H9 (cell line): ENCODE results near the gene PEX14. TPM values are rescaled to one million over a fixed set of nuclear protein-coding genes. Genes with fewer than 3 reads are reported as not detected.

Experiments used
- DNase-seq: peaks from one replicate; pipeline ENCODE4 v3.0.0-alpha.2; 2017
- H2AFZ ChIP-seq: one replicate; pipeline ENCODE4 v1.6.1; 2013; ENCODE audit warnings: mild to moderate bottlenecking, low read length, control low read depth, moderate library complexity
- H2AK5ac ChIP-seq: 2 replicates; pipeline ENCODE4 v1.6.1; 2013; ENCODE audit warnings: low read length, control low read depth, mixed read lengths; ENCODE audit not compliant: insufficient read length
- H2BK120ac ChIP-seq: one replicate; pipeline ENCODE4 v1.6.1; 2013; ENCODE audit warnings: low read depth, mild to moderate bottlenecking, low read length, control low read depth, inconsistent platforms; ENCODE audit not compliant: poor library complexity, severe bottlenecking
- H2BK12ac ChIP-seq: 2 replicates; pipeline ENCODE4 v1.6.1; 2013; ENCODE audit warnings: low read length, control low read depth, mixed read lengths, low read depth; ENCODE audit not compliant: insufficient read length
- H2BK15ac ChIP-seq: 2 replicates; pipeline ENCODE4 v1.6.1; 2013; ENCODE audit warnings: low read depth, low read length, control low read depth
- H2BK20ac ChIP-seq: one replicate; pipeline ENCODE4 v1.6.1; 2013; ENCODE audit warnings: low read depth, mild to moderate bottlenecking, low read length, control low read depth, inconsistent platforms; ENCODE audit not compliant: poor library complexity, severe bottlenecking
- H2BK5ac ChIP-seq: 2 replicates; pipeline ENCODE4 v1.6.1; 2013; ENCODE audit warnings: low read length, control low read depth, mixed read lengths; ENCODE audit not compliant: insufficient read length
- H3K14ac ChIP-seq: 2 replicates; pipeline ENCODE4 v1.6.1; 2013; ENCODE audit warnings: low read length, control low read depth; ENCODE audit not compliant: insufficient read depth
- H3K18ac ChIP-seq: 2 replicates; pipeline ENCODE4 v1.6.1; 2013; ENCODE audit warnings: low read depth, mild to moderate bottlenecking, mixed read lengths, low read length, control low read depth; ENCODE audit not compliant: insufficient read length
- H3K23ac ChIP-seq: 2 replicates; pipeline ENCODE4 v1.6.1; 2013; ENCODE audit warnings: low read length, control low read depth, mixed read lengths, low read depth; ENCODE audit not compliant: insufficient read length
- H3K23me2 ChIP-seq: 2 replicates; pipeline ENCODE4 v1.6.1; 2013; ENCODE audit warnings: low read depth, mild to moderate bottlenecking, mixed read lengths, low read length, control low read depth; ENCODE audit not compliant: insufficient read length, poor library complexity, severe bottlenecking
- H3K27ac ChIP-seq: 2 replicates; pipeline ENCODE4 v1.5.1; 2013; ENCODE audit warnings: low read length, control low read depth, mixed read lengths, low read depth; ENCODE audit not compliant: insufficient read length
- H3K27me3 ChIP-seq: 2 replicates; pipeline ENCODE4 v1.6.1; 2013; ENCODE audit warnings: low read length, control low read depth, inconsistent platforms; ENCODE audit not compliant: insufficient read depth
- H3K4ac ChIP-seq: 2 replicates; pipeline ENCODE4 v1.6.1; 2013; ENCODE audit warnings: low read depth, mild to moderate bottlenecking, control low read depth, inconsistent platforms, low read length, moderate library complexity
- H3K4me1 ChIP-seq: 2 replicates; pipeline ENCODE4 v1.6.1; 2013; ENCODE audit warnings: low read length, control low read depth, inconsistent platforms; ENCODE audit not compliant: insufficient read depth
- H3K4me2 ChIP-seq: 2 replicates; pipeline ENCODE4 v1.6.1; 2013; ENCODE audit warnings: low read length, control low read depth, mixed read lengths; ENCODE audit not compliant: insufficient read length, insufficient read depth
- H3K56ac ChIP-seq: 2 replicates; pipeline ENCODE4 v1.6.1; 2013; ENCODE audit warnings: low read depth, mild to moderate bottlenecking, mixed read lengths, low read length, control low read depth; ENCODE audit not compliant: insufficient read length
- H3K79me1 ChIP-seq: 2 replicates; pipeline ENCODE4 v1.6.1; 2013; ENCODE audit warnings: low read depth, mild to moderate bottlenecking, moderate library complexity, low read length, control low read depth, inconsistent platforms; ENCODE audit not compliant: insufficient read depth, poor library complexity, severe bottlenecking
- H3K79me2 ChIP-seq: 2 replicates; pipeline ENCODE4 v1.6.1; 2013; ENCODE audit warnings: low read length, control low read depth, inconsistent platforms; ENCODE audit not compliant: insufficient read depth
- H3K9ac ChIP-seq: 2 replicates; pipeline ENCODE4 v1.6.1; 2013; ENCODE audit warnings: low read length, control low read depth, mixed read lengths; ENCODE audit not compliant: insufficient read length; ENCODE audit errors: extremely low read depth
- H3K9me3 ChIP-seq: one replicate; pipeline ENCODE4 v1.6.1; 2013; ENCODE audit warnings: low read depth, low read length, inconsistent platforms; ENCODE audit not compliant: control insufficient read depth
- H3T11ph ChIP-seq: one replicate; pipeline ENCODE4 v1.6.1; 2013; ENCODE audit warnings: mild to moderate bottlenecking, low read length, control low read depth, inconsistent platforms
- H4K20me1 ChIP-seq: one replicate; pipeline ENCODE4 v1.6.1; 2013; ENCODE audit not compliant: control insufficient read depth, insufficient read length, insufficient read depth
- H4K5ac ChIP-seq: 2 replicates; pipeline ENCODE4 v1.6.1; 2013; ENCODE audit warnings: low read depth, mild to moderate bottlenecking, mixed read lengths, low read length, control low read depth; ENCODE audit not compliant: insufficient read length
- H4K8ac ChIP-seq: replicated peaks from 2 replicates; pipeline ENCODE4 v1.6.1; 2013; ENCODE audit warnings: low read length, control low read depth, mixed read lengths, low read depth; ENCODE audit not compliant: insufficient read length
- H4K91ac ChIP-seq: 2 replicates; pipeline ENCODE4 v1.6.1; 2013; ENCODE audit warnings: low read depth, mild to moderate bottlenecking, moderate library complexity, mixed read lengths, low read length, control low read depth; ENCODE audit not compliant: insufficient read length
- H3K27ac Mint-ChIP-seq, 3 experiments: 2 replicates in 2 of 3; 3 replicates in 1 of 3; pipeline ENCODE4 v1.8.0; 2020 to 2021; ENCODE audit warnings: mixed read lengths in 3 of 3, mild to moderate bottlenecking in 1 of 3, moderate library complexity in 1 of 3
- H3K27me3 Mint-ChIP-seq: 2 replicates; pipeline ENCODE4 v1.8.0; 2021; ENCODE audit warnings: low read depth, mild to moderate bottlenecking, moderate library complexity, mixed read lengths
- H3K36me3 Mint-ChIP-seq, 3 experiments: 2 replicates in 2 of 3; 3 replicates in 1 of 3; pipeline ENCODE4 v1.8.0; 2020 to 2021; ENCODE audit warnings: low read depth in 3 of 3, mixed read lengths in 3 of 3; ENCODE audit not compliant: insufficient read depth in 1 of 3
- H3K4me1 Mint-ChIP-seq, 2 experiments: 2 replicates each; pipeline ENCODE4 v1.8.0; 2020; ENCODE audit warnings: mixed read lengths in 2 of 2
- H3K4me3 Mint-ChIP-seq, 2 experiments: 2 replicates in 1 of 2; 3 replicates in 1 of 2; pipeline ENCODE4 v1.8.0; 2020 to 2021; ENCODE audit warnings: mild to moderate bottlenecking in 2 of 2, mixed read lengths in 2 of 2, moderate library complexity in 1 of 2
- H3K9me3 Mint-ChIP-seq, 2 experiments: 2 replicates in 1 of 2; 3 replicates in 1 of 2; pipeline ENCODE4 v1.8.0; 2020; ENCODE audit warnings: mild to moderate bottlenecking in 2 of 2, mixed read lengths in 2 of 2, moderate library complexity in 1 of 2
- CTCF ChIP-seq: fragments of 200-600 bp; sonication (generic); conservative IDR thresholded peaks from 3 replicates; pipeline ENCODE4 v1.8.0; 2021; ENCODE audit warnings: antibody characterized with exemption, mild to moderate bottlenecking
- WGBS: extraction: QIAGEN DNeasy Blood & Tissue Kit; methylation state at CpG from one replicate; pipeline ENCODE4 v1.1.7; 2013; ENCODE audit warnings: missing lambda C conversion rate, low lambda C conversion rate, mixed read lengths; ENCODE audit not compliant: insufficient read length; ENCODE audit errors: extremely low coverage; 5-methylcytosine and 5-hydroxymethylcytosine counted together
- total RNA-seq: library from RNA; stranded (reverse); gene quantifications from 2 replicates; pipeline ENCODE4 v1.2.1, GENCODE V29; 2021

The PEX14 gene
- total RNA-seq, 1 experiment from 2014 or later, result 23.9 TPM

GRCh38 chr1:10467078-10467477, 7.7 kb upstream of the PEX14 start:
- no peak for TF ChIP-seq CTCF
- Histone ChIP-seq H4K20me1 (no peaks in the 10 kb centered on the region), H3K23ac (no peak overlapping the region), H3K23me2 (no peaks in the 10 kb centered on the region), H2BK15ac (no peak overlapping the region), H4K8ac (no peak overlapping the region), H2BK5ac (no peak overlapping the region), H3K79me2 (peaks cover 3% of the 10 kb centered on the region; the same call in 1 of the 2 replicates), H2BK20ac (no peak overlapping the region), H3K4me2 (no peak overlapping the region), H2BK12ac (no peak overlapping the region), H3K79me1 (no peaks in the 10 kb centered on the region), H3K4ac (no peak overlapping the region), H3T11ph (no peak overlapping the region), H3K18ac (no peak overlapping the region), H4K5ac (no peak overlapping the region), H4K91ac (no peak overlapping the region), H2BK120ac (no peak overlapping the region), H3K9me3 (no peaks in the 10 kb centered on the region), H3K9ac (no peak overlapping the region), H2AK5ac (no peak overlapping the region), H3K56ac (no peak overlapping the region), H2AFZ (no peak overlapping the region), H3K4me1 (0 out of 2 replicates have a peak, but pooled peaks cover 2% of the 10 kb centered on the region), H3K27me3 (no peaks in the 10 kb centered on the region), H3K14ac (no peak overlapping the region), H3K27ac (no peak overlapping the region)
- no peak overlapping the region for H3K4me3 Mint-ChIP-seq
- DNase-seq, result no peak
- no peaks in the 10 kb centered on the region for H3K9me3 Mint-ChIP-seq
- no CpG with 5 or more reads among the region's 2 CpGs for WGBS
- H3K4me1 Mint-ChIP-seq, result peaks cover 5 to 6% of the 10 kb centered on the region in 2 experiments; a peak in 2 of 4 replicates
- peaks cover 52 to 73% (median 71%) of the 10 kb centered on the region in 3 experiments for H3K36me3 Mint-ChIP-seq
- no peaks in the 10 kb centered on the region for H3K27me3 Mint-ChIP-seq
- H3K27ac Mint-ChIP-seq, result no peak overlapping the region
